NCI-H748 treated with DMSO at 0.1 percent for 48 hours (cell line): ENCODE data around the gene TMSB4X.
"Not testable (repeated sequence)": the region's sequence is repeated elsewhere in the genome, so short reads cannot be mapped to it uniquely, and the experiment has no call there.

Source experiments
- DNase-seq: peaks from one replicate; lab custom pipeline; 2025; lab: John Stamatoyannopoulos, UW

Gene TMSB4X

GRCh38 chrX:12955882-12956703 lies 18.8 kb upstream of the TMSB4X start:
- DNase-seq: no peak

- DNase-seq: no peak
Measured at GRCh38 chrX:12956704-12957534, 18.0 kb upstream of the TMSB4X start.

- no peak for DNase-seq
Measured at GRCh38 chrX:12958059-12958458, 16.9 kb upstream of the TMSB4X start.

DNA sequence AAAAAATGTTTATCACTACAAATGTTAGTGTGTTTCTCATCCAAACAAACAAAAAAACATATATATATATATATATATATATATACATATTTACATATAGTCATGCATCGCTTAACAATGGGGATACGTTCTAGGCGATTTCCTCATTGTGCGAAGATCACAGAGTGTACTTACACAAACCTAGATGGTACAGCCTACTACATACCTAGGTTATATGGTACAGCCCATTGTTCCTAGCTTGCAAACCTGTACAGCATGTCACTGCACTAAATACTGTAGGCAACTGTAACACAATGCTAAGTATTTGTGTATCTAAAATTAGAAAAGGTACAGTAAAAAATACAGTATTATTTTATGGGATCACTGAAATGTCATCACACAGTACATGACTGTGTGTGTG lies 16.4 kb upstream of the TMSB4X start:
- DNase-seq: no peak

DNA sequence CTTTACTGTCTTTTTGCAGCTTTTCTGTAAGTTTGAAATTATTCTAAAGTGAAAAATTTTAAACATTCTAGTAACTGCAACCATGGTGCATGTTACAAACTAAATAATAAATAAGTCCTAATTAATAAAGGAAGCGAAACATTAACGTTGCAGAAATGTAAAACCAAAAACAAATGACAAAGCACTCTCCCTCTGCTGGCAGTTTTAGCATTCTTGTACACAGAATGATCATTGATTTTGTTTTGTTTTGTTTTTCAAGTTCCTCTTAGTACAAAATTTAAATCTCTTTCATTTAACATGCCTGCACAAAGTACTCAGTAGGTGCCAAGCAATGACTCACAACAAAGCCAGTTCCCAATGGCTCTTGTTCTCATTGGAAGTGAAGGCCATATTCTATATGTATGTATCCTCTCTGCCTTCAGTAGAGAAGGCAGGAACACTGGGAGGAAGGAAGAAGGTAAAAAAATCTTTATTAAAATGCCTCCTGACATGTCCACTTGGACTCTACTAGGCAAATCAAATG lies 13.7 kb upstream of the TMSB4X start:
- DNase-seq: no peak

GRCh38 chrX:12962041-12962504 lies 12.8 kb upstream of the TMSB4X start:
- DNase-seq: no peak

- not testable (repeated sequence) for DNase-seq
Measured at GRCh38 chrX:12963210-12963850, 11.6 kb upstream of the TMSB4X start.

DNA sequence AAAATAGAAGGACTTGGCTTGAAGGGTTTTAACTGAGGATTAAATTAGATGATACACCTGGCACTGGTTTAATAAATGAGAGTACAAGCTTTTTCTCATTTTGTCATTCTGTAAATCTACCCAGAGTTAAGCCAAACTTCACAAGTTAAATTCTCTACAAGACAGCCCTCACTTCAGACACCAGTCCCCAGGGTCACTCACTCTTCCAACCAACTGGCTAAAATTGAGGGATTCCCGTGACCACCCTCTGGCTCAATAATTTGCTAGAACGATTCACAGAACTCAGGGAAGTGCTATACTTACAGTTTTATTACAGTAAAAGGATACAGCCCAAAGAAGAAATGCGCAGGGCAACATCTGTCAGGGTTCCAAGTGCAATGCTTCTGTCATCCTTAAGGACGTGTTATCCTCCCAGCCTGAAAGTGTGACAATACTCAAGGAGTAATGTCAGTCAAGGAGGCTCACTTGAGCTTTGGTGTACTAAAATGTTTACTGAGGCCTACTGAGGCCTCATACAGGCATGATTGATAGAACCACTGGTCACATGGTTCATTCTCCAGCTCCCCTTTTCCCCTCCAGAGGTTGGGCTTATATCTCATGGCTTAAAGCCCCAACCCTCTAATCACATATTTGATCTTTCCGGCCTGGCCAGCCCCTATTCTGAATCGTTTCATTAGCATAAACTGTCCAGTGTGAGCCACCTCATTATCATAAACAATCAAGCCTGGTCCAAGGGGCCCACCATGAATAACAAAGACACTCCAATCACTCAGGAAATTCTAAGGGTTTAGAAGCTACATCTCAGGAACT lies 9.6 kb upstream of the TMSB4X start:
- no peak for DNase-seq

DNA sequence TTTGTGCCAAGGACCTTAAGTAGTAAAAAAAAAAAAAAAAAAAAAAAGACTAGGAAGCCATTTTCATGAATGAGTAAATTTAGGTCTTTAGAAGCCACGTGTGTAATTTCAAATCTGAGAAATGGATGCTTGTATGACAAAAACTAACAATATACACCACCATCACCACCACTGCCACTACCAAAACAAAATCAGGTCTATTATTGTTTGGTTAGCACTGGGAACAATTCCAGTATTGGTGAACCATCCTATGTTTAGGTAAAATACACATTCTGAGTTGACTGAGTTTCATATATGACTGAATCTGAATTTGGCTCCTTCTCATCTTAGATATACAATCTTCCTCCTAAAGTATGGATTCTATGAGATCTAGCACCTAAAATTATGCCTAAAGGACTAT lies 8.8 kb upstream of the TMSB4X start:
- DNase-seq: no peak

DNA sequence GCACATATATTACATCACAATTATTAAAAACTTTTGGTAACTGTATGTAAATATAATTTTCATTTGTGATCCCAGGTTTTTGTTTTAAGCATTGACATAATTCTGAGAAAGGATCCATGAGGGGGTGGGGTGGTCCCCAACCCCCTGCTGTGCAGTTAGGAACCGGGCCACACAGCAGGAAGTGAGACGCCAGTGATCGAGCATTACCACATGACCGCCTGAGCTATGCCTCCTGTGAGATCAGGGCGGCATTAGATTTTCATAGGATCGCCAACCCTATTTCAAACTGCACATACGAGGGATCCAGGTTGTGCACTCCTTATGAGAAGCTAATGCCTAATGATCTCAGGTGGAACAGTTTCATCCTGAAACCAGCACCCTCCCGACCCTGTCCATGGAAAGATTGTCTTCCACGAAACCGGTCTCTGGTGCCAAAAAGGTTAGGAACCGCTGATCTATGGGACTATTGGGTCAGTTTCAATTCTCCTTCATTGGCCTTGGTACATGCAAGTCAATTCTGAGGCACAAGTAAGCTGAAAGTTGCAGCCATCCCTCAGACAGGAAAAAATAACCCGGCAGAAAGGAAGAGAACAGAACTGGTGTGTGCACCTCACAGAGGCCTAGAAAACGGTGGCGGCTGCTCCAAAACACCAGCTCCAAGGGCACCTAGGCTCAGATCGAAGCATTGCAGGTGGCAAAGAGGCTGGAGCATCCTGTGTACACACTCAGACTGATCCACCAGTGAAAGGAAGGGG lies 7.0 kb upstream of the TMSB4X start:
- DNase-seq: no peak

GRCh38 chrX:12970691-12971202 lies 4.2 kb upstream of the TMSB4X start:
- DNase-seq: peak; percentile 16

DNA sequence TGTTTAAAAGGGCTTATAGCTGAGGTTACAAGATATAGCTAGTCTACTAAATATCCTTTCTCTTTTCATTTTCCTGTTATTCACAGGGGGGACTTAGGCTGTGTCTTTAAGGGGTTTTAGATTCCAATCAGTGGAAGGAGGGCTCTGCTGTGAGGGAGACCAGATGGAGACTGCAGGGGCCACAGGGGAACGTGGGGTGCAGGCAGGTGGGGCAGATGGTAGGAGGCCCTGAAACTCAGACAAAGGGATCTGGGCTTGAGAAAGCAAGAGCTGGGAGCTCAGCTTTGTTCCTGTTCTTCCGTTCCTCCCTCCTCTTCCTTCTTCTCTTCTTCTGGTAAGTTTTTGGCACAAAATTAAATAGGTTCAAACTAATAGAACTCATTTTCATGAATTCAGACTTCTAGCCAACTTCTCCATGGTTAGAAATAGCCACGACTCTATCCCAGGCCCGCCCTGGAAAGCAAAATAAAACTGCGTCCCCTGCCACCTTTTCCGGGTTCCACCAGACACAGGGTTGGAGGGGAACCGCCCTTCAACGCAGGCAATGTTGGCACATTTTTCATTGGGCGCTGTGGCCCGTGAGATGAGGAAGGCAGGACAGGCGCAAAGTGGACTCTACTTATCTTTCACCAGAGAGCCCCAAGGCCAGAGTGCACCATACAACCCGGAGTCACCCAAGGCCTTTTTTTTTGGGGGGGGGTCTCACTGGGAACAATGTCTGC lies 3.5 kb upstream of the TMSB4X start:
- no peak for DNase-seq

- DNase-seq: no peak
Measured at GRCh38 chrX:12972243-12972642, 2.7 kb upstream of the TMSB4X start.

DNA sequence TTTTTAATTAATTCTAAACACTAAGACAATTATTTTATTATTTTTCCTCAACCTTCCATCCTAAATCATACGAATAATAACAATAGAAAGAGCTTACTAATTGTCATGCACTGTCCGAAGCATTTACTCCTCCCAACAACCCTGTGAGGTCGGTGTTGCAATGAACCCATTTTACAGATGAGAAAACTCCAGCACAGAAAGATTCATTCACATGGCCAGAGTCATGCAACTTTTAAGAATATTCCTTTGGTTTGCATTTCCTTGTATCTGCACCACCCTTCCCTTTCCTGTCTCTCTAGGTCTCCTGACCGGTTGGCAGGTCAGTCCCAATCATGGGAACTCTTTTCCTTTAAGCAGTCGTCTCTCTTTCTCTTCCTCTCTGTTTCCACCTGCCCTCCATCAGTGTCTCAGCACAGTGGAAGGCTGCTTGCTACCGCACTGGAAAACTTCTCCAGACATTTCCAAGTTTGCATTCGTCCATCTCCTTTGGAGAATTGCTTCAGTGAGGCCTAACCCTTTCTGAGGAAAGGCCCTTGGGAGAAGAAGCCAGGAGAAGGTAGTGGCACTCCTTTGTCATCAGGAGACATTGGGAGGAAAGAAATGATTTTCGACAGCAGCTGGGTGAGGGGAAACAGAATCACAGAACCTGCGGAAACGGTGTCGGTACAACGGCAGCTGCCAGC lies 1.9 kb upstream of the TMSB4X start:
- no peak for DNase-seq

DNA sequence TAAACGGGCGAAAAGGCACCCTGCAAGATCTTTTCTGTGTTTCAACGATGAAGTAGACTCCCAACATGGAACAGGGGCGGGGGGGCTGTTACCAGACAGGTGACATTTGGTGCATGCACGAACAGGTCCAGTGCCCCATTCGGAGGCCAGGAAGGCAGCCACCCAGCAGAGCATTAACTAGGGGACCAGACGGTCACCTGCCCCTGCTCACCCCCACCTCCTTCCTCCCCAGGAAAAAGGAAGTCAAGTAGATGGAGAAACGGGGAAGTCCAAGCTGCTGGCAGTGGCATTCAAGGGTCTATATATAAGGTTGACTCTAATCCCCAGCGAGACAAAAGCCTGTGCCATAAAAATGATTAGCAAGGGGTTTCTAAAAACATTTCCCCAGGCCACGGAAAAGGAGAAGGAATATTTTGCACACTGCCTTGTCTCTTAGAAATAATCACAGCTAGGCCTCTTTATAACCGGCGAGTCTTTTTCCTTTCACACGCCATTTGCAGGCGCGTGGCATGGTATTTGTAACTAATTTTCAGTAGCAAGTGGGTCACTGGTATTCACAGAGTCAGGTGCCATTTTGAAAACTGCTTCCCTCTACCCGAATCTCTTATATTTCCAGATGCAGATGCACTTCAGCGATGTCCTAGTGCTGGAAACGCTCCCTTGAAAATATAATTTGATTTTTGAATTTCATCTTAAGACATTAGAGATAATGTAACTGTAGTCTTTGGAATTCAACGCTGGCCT lies 1.2 kb upstream of the TMSB4X start:
- no peak for DNase-seq

GRCh38 chrX:12974305-12974795 lies 560 bp upstream of the TMSB4X start:
- DNase-seq: peak; percentile 74

GRCh38 chrX:12975670-12975965 lies 708 bp downstream of the TMSB4X start:
- no peak for DNase-seq

DNA sequence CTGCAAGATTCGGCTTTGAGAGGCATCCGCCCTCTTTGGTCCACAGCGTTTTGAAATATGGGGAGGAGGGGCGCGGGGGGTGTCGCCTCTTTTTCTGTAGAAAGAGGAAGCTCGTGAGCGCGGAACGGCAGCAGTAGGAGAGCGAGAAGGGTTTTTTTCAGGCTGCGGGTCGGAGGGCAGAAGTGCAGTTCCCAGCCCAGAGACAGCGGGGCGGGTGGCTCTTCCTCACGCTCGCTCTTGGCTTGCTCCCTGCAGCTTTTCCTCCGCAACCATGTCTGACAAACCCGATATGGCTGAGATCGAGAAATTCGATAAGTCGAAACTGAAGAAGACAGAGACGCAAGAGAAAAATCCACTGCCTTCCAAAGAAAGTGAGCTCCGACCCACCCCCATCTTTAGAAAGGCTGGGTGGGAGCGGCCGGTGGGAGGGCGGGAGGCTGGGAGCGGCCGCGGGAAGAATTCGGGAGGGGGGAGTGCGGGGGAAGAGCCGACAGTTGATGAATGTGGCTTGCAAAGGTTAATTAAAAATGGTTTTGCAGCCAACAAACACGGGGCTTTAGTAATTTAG lies 1.2 kb downstream of the TMSB4X start:
- peak; percentile 42 for DNase-seq
